Measurements from ENCODE around the gene NFATC2IP. TPM values are rescaled to one million over a fixed set of nuclear protein-coding genes. Genes with fewer than 3 reads are reported as not detected.

The NFATC2IP gene
- total RNA-seq, 1 experiment from 2014 or later: 63.5 TPM

DNA sequence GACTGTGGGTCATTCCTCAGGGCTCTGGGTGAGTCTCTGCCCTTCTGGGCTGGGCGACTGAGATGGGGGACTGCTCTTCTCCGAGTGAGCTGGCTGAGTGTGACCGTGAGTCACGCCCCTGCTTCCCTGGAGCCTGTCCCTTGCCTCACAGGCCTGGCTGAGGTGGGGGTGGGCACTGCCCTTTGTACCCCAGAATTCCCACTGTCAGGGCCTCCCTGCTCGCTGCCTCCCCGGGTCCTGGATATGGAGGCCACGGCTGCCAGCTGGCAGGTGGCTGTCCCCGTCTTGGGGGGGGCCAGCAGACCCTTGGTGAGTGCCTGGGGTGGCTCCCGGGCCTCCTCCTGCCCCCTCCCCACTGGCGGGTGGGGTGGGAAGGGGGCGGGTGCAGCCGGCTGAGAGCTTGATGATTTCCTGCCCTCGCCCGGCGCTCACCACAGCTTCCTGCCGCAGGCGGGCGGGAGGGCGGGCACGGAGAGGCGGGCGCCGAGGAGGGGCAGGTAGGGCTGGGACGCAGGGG, 33.9 kb downstream of the NFATC2IP start, which contains the start of gene LAT:
Gene LAT, plus strand, starts transcription at position 434 of the 517 bp plus-strand sequence. CDS start 366 bp downstream, outside the sequence.
- TF ChIP-seq CTCF (conservative IDR thresholded peaks at IDR 0.05; ENCODE audit: low read depth, low read length) (no peak), EZH2 (IDR thresholded peaks at IDR 0.05; ENCODE audit: borderline replicate concordance, low read depth, low read length, poor library complexity, severe bottlenecking) (no peak)
- Histone ChIP-seq H3K27me3 (replicated peaks; ENCODE audit: insufficient read depth, low read depth, low read length, poor library complexity) (no peaks in the 10 kb centered on the region), H3K4me1 (ENCODE audit: insufficient read depth, low read length, poor library complexity, severe bottlenecking) (no peaks in the 10 kb centered on the region), H3K27ac (ENCODE audit: low read depth, low read length, poor library complexity, severe bottlenecking) (no peak within 1 kb of the TSS), H3K4me3 (ENCODE audit: low read depth, low read length, poor library complexity, severe bottlenecking) (no peak within 1 kb of the TSS), H3K36me3 (ENCODE audit: insufficient read depth, low read length, poor library complexity, severe bottlenecking) (peaks cover 3% of the 10 kb centered on the region), H3K9me3 (ENCODE audit: low read depth, low read length, poor library complexity, severe bottlenecking) (no peaks in the 10 kb centered on the region)
- no TSS peak for BruUV-seq (replicated peaks)
- ChIA-PET POLR2A (ENCODE audit: low non-redundant PET) (interaction anchor here (0.5 kb wide), 1 partner anchor 26 kb away, joined by 3 read pairs; no protein-coding TSS in a partner anchor), CTCF (no interaction called here)
- intact Hi-C loops (cut with micrococcal nuclease; ENCODE audit: unreplicated experiment): no loop called here
- DNase-seq (ENCODE audit: low spot score): no peak

GRCh38 chr16:28985211-28986041, 34.7 kb downstream of the NFATC2IP start:
- Histone ChIP-seq H3K36me3 (ENCODE audit: insufficient read depth, low read length, poor library complexity, severe bottlenecking) (peaks cover 3% of the 10 kb centered on the region), H3K27ac (ENCODE audit: low read depth, low read length, poor library complexity, severe bottlenecking) (no peak overlapping the region), H3K27me3 (replicated peaks; ENCODE audit: insufficient read depth, low read depth, low read length, poor library complexity) (no peaks in the 10 kb centered on the region), H3K4me3 (ENCODE audit: low read depth, low read length, poor library complexity, severe bottlenecking) (no peak overlapping the region), H3K4me1 (ENCODE audit: insufficient read depth, low read length, poor library complexity, severe bottlenecking) (no peaks in the 10 kb centered on the region), H3K9me3 (ENCODE audit: low read depth, low read length, poor library complexity, severe bottlenecking) (no peaks in the 10 kb centered on the region)
- no TSS peak for BruUV-seq (replicated peaks)
- TF ChIP-seq EZH2 (IDR thresholded peaks at IDR 0.05; ENCODE audit: borderline replicate concordance, low read depth, low read length, poor library complexity, severe bottlenecking) (no peak), CTCF (conservative IDR thresholded peaks at IDR 0.05; ENCODE audit: low read depth, low read length) (no peak)
- intact Hi-C loops (cut with micrococcal nuclease; ENCODE audit: unreplicated experiment): no loop called here
- ChIA-PET POLR2A (ENCODE audit: low non-redundant PET) (no interaction called here), CTCF (no interaction called here)
- DNase-seq (ENCODE audit: low spot score): no peak

DNA sequence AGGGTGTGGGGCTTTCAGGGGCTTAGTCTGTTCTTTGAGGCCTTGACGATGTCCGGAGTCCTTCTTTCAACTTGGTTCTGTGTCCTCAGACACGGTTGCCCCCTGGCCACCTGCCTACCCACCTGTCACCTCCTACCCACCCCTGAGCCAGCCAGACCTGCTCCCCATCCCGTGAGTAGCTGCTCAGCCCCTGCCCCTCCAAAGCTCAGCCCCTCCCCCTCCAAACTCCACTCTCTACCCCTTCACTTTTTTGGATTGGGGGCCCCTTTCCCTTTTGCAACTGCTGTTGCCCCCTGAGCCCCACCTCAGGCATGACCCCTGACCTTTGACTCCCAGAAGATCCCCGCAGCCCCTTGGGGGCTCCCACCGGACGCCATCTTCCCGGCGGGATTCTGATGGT, 35.3 kb downstream of the NFATC2IP start:
- intact Hi-C loops (cut with micrococcal nuclease; ENCODE audit: unreplicated experiment): no loop called here
- Histone ChIP-seq H3K4me1 (ENCODE audit: insufficient read depth, low read length, poor library complexity, severe bottlenecking) (no peaks in the 10 kb centered on the region), H3K4me3 (ENCODE audit: low read depth, low read length, poor library complexity, severe bottlenecking) (no peak overlapping the region), H3K27me3 (replicated peaks; ENCODE audit: insufficient read depth, low read depth, low read length, poor library complexity) (no peaks in the 10 kb centered on the region), H3K36me3 (ENCODE audit: insufficient read depth, low read length, poor library complexity, severe bottlenecking) (peaks cover 3% of the 10 kb centered on the region), H3K27ac (ENCODE audit: low read depth, low read length, poor library complexity, severe bottlenecking) (no peak overlapping the region), H3K9me3 (ENCODE audit: low read depth, low read length, poor library complexity, severe bottlenecking) (no peaks in the 10 kb centered on the region)
- POLR2A ChIA-PET (ENCODE audit: low non-redundant PET): no interaction called here
- no TSS peak for BruUV-seq (replicated peaks)
- TF ChIP-seq CTCF (conservative IDR thresholded peaks at IDR 0.05; ENCODE audit: low read depth, low read length): no peak
- TF ChIP-seq EZH2 (IDR thresholded peaks at IDR 0.05; ENCODE audit: borderline replicate concordance, low read depth, low read length, poor library complexity, severe bottlenecking): no peak
- DNase-seq (ENCODE audit: low spot score): no peak
- CTCF ChIA-PET: no interaction called here

All from A673 (cell line).